ENCODE results near the gene DLG2. TPM values are rescaled to one million over a fixed set of nuclear protein-coding genes. Genes with fewer than 3 reads are reported as not detected.

The DLG2 gene
- total and polyA plus RNA-seq, 4 donors, result 0.30 to 5.5 (median 0.68) TPM

GRCh38 chr11:85247797-85248196 is 379.3 kb downstream of the DLG2 start:
- WGBS, result 93% methylated on average over 3 of the region's 3 CpGs
- H3K36me3 ChIP-seq (ENCODE audit: control insufficient read depth in 4 of 4, insufficient read depth in 3 of 4, low read depth in 1 of 4, low read length in 3 of 4), result no peaks in the 10 kb centered on the region

GRCh38 chr11:85238906-85239305 is 388.2 kb downstream of the DLG2 start:
- H3K9ac ChIP-seq (ENCODE audit: low read depth in 1 of 2, low read length in 2 of 2), result no peak overlapping the region
- no peak for DNase-seq (ENCODE audit: low spot score)
- H3K27ac ChIP-seq (ENCODE audit: low read depth in 1 of 2, low read length in 2 of 2), result no peak overlapping the region
- H3K27me3 ChIP-seq (ENCODE audit: control insufficient read depth in 4 of 4, insufficient read depth in 4 of 4, low read length in 3 of 4), result no peaks in the 10 kb centered on the region
- WGBS, result 73% methylated on average over 1 of the region's 1 CpG
- H3K9me3 ChIP-seq (ENCODE audit: control insufficient read depth in 4 of 4, low read length in 3 of 4), result no peaks in the 10 kb centered on the region
- no peaks in the 10 kb centered on the region for H3K36me3 ChIP-seq (ENCODE audit: control insufficient read depth in 4 of 4, insufficient read depth in 3 of 4, low read depth in 1 of 4, low read length in 3 of 4)
- H3K4me1 ChIP-seq (ENCODE audit: control insufficient read depth in 4 of 4, insufficient read depth in 4 of 4, low read length in 3 of 4), result no peaks in the 10 kb centered on the region
- H3K4me3 ChIP-seq (ENCODE audit: low read depth in 1 of 3, low read length in 3 of 3), result no peak overlapping the region
- TF ChIP-seq TAF1 (conservative IDR thresholded peaks at IDR 0.05) (no peak), HNF4G (IDR thresholded peaks at IDR 0.05) (no peak), REST (IDR thresholded peaks at IDR 0.05) (no peak), MAX (IDR thresholded peaks at IDR 0.05) (no peak), RAD21 (IDR thresholded peaks at IDR 0.05) (no peak), ZBTB33 (IDR thresholded peaks at IDR 0.05) (no peak), JUND (IDR thresholded peaks at IDR 0.05) (no peak), HNF4A (conservative IDR thresholded peaks at IDR 0.05) (no peak), SP1 (IDR thresholded peaks at IDR 0.05) (no peak), RXRA (IDR thresholded peaks at IDR 0.05) (no peak)

More at GRCh38 chr11:85247797-85248196, 379.3 kb downstream of the DLG2 start:
- no peaks in the 10 kb centered on the region for H3K27me3 ChIP-seq (ENCODE audit: control insufficient read depth in 4 of 4, insufficient read depth in 4 of 4, low read length in 3 of 4)
- TF ChIP-seq FOXA2 (IDR thresholded peaks at IDR 0.05) (no peak), MAX (IDR thresholded peaks at IDR 0.05) (no peak), TAF1 (conservative IDR thresholded peaks at IDR 0.05) (no peak), GABPA (IDR thresholded peaks at IDR 0.05 in 1 of 2, conservative IDR thresholded peaks at IDR 0.05 in 1 of 2) (no peak), RAD21 (IDR thresholded peaks at IDR 0.05) (no peak), HNF4G (IDR thresholded peaks at IDR 0.05) (no peak), JUND (IDR thresholded peaks at IDR 0.05) (no peak), ZBTB33 (IDR thresholded peaks at IDR 0.05) (no peak), NR2F2 (IDR thresholded peaks at IDR 0.05) (no peak), RXRA (IDR thresholded peaks at IDR 0.05) (no peak), CTCF (IDR thresholded peaks at IDR 0.05; ENCODE audit: low read depth, low read length, missing input control) (no peak), HNF4A (conservative IDR thresholded peaks at IDR 0.05) (no peak), YY1 (IDR thresholded peaks at IDR 0.05) (no peak)
- no peak for DNase-seq (ENCODE audit: low spot score)
- no peaks in the 10 kb centered on the region for H3K4me1 ChIP-seq (ENCODE audit: control insufficient read depth in 4 of 4, insufficient read depth in 4 of 4, low read length in 3 of 4)
- H3K9me3 ChIP-seq (ENCODE audit: control insufficient read depth in 4 of 4, low read length in 3 of 4), result no peaks in the 10 kb centered on the region
- no peak overlapping the region for H3K4me3 ChIP-seq (ENCODE audit: low read depth in 1 of 3, low read length in 3 of 3)
- H3K27ac ChIP-seq (ENCODE audit: low read depth in 1 of 2, low read length in 2 of 2), result no peak overlapping the region
- no peak overlapping the region for H3K9ac ChIP-seq (ENCODE audit: low read depth in 1 of 2, low read length in 2 of 2)
